Activated CD4-positive, CD25-positive, alpha-beta regulatory T cell (primary cell): ENCODE measurements around the gene TCEAL1.
"Not testable (repeated sequence)": the region's sequence is repeated elsewhere in the genome, so short reads cannot be mapped to it uniquely, and the experiment has no call there.

ENCODE experiments used
- DNase-seq, 4 experiments: peaks; one replicate each; lab custom pipeline; 2025; lab: John Stamatoyannopoulos, UW

TCEAL1 gene, protein sequence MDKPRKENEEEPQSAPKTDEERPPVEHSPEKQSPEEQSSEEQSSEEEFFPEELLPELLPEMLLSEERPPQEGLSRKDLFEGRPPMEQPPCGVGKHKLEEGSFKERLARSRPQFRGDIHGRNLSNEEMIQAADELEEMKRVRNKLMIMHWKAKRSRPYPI

DNA sequence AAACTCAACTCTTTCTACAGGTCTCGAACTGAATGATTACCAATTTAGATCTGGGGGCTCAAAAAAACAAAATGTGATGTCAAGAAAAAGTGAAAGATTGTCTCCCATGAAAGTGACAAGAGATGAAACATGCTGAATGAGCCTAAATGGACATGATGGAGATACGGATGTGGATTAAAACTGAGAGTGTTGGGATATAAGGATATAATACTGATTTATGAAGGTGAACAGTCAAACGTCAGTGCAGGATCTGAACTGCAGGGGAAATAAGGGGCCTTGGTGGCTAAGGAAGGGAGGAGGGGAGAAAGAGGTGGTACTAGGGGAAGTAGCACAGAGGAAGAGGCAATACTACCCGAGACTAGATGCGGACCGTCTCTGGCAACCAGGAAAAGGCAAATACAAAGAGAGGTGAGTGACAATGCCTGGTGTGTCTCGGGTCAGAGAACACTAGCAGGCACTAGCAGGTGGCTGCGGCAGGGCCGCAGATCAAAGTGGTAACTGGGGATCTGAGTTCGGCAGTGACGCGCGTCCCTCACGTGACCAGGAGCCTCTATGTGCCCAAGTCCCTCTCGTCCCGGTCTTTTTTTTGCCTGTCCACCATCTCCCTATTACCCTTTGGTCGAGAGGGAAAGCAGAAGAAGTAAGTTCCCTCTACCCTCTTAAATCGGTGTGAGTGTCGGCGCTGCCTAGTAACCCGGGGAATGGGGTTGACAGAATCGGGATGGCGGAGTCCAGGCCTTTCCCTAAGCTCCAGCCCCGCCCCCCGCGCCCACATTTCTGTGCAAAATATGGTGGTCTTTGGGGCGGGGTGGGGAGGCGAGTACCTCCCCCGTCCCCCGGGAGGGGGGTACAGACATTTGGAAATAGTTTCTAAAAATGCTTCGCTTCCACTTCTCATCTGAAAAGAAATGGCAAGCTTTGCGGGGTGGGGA lies at the start of gene TCEAL1:
Gene TCEAL1, plus strand, starts transcription at position 590 of the 932 bp plus-strand sequence. CDS start 942 bp downstream, outside the sequence.
- DNase-seq: peak in 1 of 4 experiments; percentile 0

DNA sequence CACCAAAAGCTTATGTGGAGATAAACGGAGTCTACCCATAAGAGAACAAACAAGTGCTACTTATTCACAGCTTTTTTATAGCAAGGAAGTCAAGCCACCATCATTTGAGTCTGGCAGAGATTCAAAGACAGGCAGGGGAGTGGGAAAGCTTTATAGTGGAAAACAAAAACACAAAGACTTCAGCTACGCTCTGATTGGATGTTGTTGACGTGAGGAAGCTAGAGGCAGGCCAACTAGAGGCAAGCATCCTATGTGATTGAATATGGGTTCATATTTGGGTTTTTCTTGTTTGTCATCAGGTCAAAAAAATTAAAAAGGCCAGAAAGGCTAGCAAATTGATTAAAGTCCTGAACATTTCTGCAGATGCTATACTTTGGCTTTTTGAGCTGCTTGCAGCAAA lies 44.2 kb upstream of the TCEAL1 start:
- DNase-seq: no peak

DNA sequence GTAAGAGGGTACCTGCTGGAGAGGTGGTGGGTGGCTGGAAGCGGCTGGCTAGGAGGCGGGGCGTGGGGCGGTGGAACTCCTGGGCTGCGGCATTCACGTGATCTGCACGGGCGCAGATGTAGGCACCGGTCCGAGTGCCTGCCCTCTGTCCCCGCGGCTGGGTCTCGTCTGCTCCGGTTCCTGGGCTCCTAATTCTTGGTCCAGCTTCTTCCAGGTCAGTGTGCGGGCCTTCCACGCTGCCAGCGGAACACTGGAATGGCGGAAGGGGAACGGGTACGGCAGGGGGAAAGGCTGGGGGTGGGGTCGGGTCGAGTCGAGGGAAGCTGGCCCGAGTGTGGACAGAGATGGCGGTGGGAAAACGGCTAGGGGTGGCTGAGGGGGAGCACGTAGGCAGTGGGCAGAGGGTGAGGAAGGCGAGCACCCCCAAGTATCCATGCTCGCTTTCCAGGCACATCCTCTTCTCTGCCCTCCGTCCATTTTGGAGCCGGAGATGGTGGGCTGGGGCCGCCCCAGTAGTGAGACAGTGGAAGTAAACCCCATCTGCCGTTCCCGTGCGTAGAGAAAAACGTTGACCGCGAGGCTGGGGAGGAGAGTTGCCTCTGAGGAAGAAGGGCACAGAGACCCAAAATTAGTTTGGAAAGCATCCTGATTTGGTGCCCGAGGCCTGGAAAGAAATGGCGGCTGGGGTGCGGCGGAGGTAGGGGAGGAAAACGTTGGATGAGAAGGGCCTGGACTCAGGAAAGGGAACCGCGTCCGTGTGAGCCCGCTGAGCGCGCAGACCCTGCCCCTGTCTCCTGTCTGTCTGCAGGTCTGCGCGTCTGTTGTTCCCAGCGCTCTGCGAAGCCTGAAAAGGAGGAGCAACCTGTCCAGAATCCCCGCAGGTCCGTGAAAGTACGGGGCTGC lies 43.1 kb upstream of the TCEAL1 start, which contains the start of gene TCEAL4:
Gene TCEAL4, plus strand, starts transcription at position 105 of the 903 bp plus-strand sequence. CDS start 1,161 bp downstream, outside the sequence.
- DNase-seq: peak in 2 of 4 experiments; percentile 0 to 9

DNA sequence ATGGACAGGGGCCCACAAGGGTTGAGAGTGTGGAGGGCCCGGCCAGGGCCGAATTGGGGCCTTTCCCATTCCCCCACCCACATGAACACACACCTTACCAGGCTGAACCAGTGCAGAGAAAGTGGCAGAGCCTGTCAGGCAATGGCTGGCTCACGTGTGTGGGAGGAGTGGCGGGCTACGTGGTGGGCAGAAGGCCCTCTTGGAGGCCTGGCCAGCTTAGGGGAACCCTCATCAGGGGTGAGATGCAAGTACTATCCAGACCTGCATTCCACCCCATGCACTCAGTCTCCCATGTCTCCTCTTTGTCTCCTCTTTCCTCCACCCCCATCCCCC lies 42.5 kb upstream of the TCEAL1 start:
- DNase-seq: no peak

DNA sequence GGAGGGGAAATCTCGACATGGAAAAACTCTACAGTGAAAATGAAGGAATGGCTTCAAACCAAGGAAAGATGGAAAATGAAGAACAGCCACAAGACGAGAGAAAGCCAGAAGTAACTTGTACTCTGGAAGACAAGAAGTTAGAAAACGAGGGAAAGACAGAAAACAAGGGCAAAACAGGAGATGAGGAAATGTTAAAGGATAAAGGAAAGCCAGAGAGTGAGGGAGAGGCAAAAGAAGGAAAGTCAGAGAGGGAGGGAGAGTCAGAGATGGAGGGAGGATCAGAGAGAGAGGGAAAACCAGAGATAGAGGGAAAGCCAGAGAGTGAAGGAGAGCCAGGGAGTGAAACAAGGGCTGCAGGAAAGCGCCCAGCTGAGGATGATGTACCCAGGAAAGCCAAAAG lies 42.1 kb upstream of the TCEAL1 start:
- DNase-seq: no peak

DNA sequence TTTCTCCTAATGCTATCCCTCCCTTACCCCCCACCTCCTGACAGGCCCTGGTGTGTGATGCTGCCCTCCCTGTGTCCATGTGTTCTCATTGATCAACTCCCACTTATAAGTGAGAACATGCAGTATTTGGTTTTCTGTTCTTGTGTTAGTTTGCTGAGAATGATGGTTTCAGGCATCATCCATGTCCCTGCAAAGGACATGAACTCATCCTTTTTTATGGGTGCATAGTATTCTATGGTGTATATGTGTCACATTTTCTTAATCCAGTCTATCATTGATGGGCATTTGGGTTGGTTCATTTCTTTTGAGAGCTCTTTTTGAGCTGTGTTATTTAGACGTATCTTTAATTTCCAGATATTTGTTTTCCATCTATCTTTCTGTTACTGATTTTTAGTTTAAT lies 36.5 kb upstream of the TCEAL1 start:
- DNase-seq: not testable (repeated sequence)

DNA sequence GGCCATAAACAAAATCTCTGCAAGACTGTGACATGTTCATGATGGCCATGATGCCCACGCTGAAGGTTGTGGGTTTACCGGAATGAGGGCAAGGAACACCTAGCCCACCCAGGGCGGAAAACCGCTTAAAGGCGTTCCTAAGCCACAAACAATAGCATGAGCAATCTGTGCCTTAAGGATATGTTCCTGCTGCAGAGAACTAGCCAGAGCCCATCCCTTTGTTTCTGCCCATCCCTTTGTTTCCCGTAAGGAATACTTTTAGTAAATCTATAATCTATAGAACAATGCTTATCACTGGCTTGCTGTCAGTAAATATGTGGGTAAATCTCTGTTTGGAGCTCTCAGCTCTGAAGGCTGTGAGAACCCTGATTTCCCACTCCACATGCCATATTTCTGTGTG lies 33.6 kb upstream of the TCEAL1 start:
- not testable (repeated sequence) for DNase-seq

DNA sequence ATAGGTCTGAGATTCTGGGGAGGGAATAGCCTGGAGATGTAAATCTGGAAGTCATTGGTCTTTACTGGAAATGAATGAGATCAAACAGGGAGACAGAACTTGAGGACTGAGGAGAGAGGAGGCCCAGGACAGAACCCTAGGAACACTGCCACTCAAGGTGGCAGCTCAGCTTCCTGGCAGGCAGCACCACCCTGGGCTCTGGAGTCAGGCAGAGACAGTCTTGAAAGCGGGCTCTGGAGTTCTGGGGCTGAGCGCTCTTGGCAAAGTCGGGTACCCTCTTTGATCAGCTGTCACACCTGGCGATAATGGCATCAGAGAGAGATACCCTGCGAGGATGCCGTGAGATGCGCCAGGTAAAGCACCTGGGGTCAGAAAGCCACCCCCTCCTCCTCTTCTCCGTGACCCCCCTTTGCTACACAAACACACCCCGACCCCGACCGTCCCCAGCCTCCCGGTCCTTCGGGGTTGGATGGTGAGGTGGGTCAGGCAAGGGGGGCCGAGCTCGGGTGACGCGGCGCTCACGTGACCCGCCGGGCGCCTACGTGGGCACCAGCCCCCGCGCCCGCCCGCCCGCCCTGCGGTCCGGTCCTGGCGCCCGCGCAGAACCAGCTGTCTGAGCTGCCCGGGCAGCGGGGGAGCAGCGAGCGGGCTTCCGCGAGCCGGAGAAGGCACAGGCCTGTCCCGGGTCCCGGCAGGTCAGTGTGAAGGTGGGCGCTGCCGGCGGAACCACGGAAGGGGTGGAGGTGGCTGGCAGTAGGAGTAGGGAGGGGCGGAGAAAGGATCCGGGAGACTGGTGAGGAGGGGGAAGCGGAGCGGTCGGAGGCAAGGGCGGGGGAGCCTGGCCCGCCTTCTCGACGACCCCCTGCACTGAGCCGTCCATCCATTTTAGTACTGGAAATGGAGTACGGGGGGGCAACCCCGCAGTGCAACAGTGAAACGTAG lies 21.1 kb upstream of the TCEAL1 start, which contains the start of gene TCEAL3:
Gene TCEAL3, plus strand, starts transcription at position 600 of the 942 bp plus-strand sequence. CDS start 1,102 bp downstream, outside the sequence.
- DNase-seq: peak in 1 of 4 experiments; percentile 8

DNA sequence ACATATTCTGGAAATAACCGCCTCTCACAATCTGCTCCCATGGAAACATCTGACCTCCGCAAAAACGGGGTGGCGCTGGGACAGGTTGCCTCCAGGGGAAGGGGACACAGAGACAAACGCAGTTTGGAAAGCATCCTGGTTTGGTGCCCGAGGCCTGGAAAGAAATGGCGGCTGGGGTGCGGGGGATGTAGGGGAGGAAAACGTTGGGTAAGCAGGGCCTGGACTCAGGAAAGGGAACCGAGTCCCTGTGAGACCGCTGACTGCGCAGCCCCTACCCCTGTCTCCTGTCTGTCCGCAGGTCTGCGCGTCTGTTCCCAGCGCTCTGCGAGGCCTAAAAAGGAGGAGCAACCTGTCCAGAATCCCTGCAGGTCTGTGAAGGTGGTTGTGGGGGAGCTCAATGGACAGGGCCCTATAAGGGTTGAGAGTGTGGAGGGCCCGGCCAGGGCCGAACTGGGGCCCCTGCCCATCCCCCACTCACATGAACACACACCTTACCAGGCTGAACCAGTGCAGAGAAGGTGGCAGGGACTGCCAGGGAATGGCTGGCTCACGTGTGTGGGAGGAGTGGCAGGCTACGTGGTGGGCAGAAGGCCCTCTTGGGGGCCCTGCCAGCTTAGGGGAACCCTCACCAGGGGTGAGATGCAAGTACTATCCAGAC lies 20.3 kb upstream of the TCEAL1 start:
- no peak for DNase-seq

DNA sequence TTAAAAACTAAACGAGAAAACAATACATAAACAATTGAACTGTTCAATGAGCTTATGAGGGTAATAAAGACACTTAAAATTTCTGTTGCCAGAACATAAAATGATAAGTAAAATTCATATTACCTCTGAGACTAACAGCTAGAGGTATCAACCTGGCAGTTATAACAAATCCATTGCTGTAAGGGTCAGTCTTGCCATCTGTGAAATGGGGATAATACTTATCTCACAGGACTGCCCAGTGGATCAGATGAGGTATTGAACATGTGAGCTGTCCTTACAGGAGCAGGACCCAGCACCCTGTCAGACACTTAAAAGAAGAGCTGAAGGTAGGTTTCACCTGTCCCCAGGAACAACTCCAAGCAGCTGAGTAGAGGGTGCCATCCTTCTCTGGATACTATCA lies 18.5 kb upstream of the TCEAL1 start:
- no peak for DNase-seq

DNA sequence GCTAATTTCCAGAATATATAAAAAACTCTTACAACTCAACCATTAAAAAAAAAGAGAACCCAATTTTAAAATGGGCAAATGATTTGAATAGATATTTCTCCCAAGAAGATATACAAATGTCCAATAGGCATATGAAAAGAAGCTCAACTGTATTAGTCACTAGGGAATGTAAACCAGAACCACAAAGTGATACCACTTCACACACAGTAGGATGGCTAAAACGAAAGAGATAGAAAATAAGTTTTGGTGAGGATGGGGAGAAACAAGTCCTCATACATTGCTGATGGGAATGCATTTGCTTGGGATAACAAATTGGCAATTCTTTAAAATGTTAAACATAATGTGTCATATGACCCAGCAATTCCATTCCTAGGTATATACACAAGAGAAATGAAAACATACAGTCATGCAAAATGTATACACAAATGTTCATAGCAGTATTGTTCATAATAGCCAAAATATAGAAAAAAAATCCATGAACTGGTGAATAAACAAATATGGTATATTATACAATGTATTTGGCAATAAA lies 15.3 kb upstream of the TCEAL1 start:
- DNase-seq: no peak

DNA sequence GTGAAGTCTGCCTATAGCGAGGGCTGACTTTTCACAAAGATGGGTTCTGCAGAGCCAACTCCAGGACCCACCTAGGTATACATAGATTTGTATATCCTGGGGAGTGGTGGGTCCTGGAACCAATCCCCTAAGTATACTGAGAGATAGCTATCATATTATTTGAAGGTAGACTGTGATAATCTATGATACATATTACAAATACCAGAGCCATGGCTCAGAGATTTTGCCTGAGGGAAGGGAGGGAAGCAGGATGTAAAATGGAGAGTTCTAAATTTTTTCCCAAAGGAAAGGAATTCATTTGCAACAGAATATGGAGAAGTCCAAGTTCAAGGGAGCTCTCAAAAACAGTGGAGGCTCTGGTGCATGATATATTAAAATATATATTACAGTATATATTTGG lies 13.8 kb upstream of the TCEAL1 start:
- no peak for DNase-seq

DNA sequence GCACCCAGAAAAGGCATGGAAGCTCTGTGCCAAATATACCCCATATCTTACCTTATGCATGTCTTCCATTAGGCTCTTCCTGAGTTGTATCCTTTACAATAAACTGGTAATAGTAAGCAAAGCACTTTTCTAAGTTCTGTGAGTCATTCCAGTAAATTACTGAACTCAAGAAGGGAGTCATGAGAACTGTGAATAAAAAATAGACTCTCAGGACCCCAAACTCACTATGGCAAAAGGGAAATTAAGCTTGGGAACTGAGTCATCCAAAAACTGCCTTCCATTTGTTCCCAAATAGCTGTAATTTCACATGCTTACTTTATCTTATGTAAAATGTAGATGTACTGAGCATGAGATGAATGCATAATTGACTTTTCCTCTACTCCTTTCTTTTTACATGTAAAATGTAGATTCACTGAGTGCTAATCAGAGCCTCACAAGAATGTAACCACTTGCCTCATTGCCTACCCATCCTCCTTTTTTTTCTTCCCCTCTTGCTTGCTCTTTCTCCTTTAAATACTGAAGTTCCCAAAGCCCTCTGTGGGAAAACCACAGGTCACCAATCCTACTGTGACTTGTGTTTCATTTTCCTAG lies 12.9 kb upstream of the TCEAL1 start:
- no peak for DNase-seq

DNA sequence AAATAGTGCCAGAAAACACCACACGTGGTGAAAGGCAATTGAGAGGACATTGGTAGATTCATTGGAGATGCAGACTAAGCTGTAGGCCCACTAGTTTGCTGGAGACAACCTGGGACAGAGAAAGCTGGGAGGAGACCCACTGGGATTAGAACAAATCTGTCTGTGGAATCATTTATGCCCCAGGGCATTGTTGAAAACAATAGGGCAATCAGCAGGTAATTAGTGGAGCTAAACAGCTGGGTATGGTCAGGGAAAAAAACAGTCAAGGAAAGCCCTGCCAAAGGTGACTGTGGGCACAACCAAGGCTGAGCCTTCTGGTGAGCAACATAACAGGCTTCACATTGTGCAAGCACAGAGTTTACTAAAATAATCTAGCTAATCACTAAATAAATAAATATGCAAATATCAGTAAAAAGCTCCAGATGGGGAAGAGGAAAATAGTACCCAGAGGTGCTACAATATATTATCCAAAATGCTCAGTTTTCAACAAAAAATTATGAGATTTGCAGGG lies 12.0 kb upstream of the TCEAL1 start:
- no peak for DNase-seq

DNA sequence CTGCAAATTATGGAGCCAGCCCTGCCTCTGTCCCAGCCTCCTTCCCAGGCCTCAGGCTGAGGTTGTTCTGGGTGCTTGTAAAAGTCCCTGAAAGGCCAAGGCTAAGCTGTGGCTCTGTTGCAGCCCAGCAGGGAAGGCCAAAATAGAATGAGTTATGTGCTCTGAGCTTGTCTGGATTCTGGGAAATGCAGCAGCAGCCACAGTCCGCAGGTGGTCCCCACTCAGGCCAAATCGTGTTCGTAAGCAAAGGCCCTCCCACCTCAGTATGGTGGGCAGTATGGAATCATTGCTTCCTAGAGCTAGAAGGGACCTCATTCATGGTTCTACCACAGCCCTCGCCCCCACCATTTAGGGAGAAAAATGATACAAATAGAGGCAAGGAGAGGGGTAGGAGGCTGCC lies 4.7 kb upstream of the TCEAL1 start:
- no peak for DNase-seq

DNA sequence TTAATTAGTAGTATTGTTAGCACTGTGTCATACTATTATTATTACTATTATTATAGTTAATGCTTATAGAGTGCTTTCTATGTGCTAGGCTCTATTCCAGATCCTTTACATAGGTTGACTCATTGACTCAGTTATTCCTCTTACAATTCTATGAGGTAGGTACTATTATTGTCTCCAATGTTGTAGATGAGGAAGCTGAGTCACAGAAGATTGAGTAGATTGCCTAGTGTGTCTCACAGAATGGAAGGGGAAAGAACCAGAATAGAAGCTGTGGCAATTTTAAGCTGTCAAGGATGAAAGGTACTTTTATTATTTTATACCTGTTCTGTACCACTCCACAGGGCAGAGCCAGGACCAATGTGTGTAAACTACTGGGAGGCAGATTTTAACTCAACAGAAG lies 1.9 kb upstream of the TCEAL1 start:
- DNase-seq: no peak

DNA sequence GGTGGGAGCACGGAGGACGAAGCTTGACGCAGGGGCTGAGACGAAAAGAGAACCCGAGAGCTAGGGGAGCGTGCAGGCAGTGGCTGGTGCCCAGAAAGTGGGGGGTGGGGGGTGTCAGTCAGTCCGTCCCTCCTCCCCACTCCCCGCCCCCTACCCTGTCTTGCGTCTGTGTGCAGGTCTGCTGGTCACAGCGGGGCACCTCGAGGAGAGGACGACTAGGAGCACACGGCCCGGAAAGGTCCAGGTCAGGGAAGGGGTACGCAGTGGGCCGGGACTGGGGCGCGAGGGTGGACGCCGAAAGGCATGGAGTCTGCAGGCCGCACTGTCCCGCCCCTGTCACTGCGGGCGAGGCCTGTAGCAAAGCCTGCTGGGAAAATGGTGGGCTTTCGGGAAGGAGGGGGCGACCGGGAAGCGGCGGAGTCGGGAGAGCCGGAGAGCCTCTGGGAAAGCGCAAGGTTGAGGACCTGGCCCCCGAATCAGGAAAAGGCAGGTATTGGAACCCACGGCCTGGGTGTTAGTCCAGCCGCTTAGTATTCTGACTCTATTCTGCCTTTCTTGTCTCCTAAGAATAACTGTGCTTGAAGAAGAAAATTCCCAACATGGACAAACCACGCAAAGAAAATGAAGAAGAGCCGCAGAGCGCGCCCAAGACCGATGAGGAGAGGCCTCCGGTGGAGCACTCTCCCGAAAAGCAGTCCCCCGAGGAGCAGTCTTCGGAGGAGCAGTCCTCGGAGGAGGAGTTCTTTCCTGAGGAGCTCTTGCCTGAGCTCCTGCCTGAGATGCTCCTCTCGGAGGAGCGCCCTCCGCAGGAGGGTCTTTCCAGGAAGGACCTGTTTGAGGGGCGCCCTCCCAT lies 769 bp downstream of the TCEAL1 start:
- peak in 1 of 4 experiments; percentile 1 for DNase-seq

DNA sequence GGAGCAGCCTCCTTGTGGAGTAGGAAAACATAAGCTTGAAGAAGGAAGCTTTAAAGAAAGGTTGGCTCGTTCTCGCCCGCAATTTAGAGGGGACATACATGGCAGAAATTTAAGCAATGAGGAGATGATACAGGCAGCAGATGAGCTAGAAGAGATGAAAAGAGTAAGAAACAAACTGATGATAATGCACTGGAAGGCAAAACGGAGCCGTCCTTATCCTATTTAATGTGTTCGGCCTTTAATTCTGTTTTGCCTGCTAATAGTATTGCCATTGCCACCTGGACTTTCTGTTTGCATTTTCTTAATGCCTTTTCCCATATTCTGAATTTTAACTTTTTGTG lies 1.4 kb downstream of the TCEAL1 start:
- DNase-seq: no peak

DNA sequence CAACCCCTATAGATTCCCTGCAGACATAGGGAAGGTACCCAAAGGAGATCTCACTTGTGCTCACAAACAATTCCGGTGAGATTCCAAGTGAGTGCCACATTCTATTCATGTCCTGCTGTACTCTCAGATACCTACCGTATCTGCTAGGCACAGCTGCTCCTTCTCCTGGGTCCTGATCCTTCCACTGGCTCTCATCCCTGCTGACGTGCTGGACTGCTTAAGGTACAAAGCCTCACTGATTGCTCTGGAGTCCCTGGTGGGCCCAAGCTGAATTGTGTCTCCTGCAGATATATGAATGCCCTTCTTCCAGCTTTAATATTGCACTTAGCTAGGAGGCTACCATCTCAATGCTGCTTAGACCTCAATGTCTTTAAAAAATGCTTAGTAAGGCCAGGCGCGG lies 2.4 kb downstream of the TCEAL1 start:
- DNase-seq: no peak
